ENCODE measurements around the gene SLC29A4. TPM values are rescaled to one million over a fixed set of nuclear protein-coding genes. Genes with fewer than 3 reads are reported as not detected.

SLC29A4 gene
- total and polyA plus RNA-seq, 2 of the 13 experiments (the other 11 are each of a cell fraction or from before 2014, with no cell fraction given) = 29.7 to 31.7 TPM

DNA sequence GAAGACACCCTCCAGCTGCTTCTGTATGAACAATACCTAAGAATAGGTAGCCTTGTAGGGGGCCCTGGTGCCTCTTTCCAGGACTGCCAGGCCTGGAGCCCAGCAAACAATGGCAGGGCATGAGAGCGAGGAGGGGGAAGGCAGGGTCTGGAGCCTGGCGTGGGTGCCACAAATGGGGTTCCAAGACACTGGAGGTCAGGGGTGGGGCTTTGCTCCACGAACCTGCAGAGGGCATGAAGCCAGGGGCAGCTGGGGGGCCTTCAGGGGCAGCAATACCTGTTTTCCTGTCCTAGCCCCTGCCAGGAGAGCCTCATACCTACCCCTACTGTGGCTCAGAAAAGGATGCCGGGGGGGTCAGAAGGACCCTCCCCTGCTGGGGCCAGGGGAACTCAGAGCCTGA, 61.6 kb downstream of the SLC29A4 start:
- Histone ChIP-seq H3K27ac (ENCODE audit: extremely low read length, insufficient read depth, low read length) (no peak overlapping the region), H3K4me2 (ENCODE audit: low read depth, low read length) (no peak overlapping the region), H3K4me1 (ENCODE audit: insufficient read depth, low read length) (no peaks in the 10 kb centered on the region), H3K36me3 (replicated peaks in 1 of 2; ENCODE audit: control insufficient read depth in 1 of 2, insufficient read depth in 2 of 2, low read length in 2 of 2) (peaks cover 23 to 36% of the 10 kb centered on the region in 2 experiments), H3K27me3 (ENCODE audit: control insufficient read depth in 1 of 2, insufficient read depth in 2 of 2, low read length in 2 of 2) (no peaks in the 10 kb centered on the region), H3K9me3 (ENCODE audit: low read length) (no peaks in the 10 kb centered on the region), H2AFZ (ENCODE audit: low read length) (no peak overlapping the region), H3K9ac (ENCODE audit: insufficient read depth, low read depth, low read length) (no peak overlapping the region), H4K20me1 (ENCODE audit: insufficient read depth, low read length) (peaks cover 5% of the 10 kb centered on the region; the same call in 1 of the 2 replicates), H3K4me3 (replicated peaks in 1 of 3; ENCODE audit: insufficient read depth in 1 of 3, low read depth in 2 of 3, low read length in 3 of 3) (no peak overlapping the region), H3K79me2 (ENCODE audit: insufficient read depth, low read length) (no peaks in the 10 kb centered on the region)
- DNase-seq (ENCODE audit: low spot score) (no peak), FAIRE-seq (no peak), ATAC-seq (no peak)
- intact Hi-C loops (cut with micrococcal nuclease; ENCODE audit: unreplicated experiment) = no loop called here
- in situ Hi-C loops (cut with HindIII; ENCODE audit: extremely low pct_ligation_motif_present, low pct_unique_long_range_greater_than_20kb) = no loop called here
- ChIA-PET POLR2A (no interaction called here), CTCF (ENCODE audit: low intra/inter-chr PET ratio, low total read pairs) (no interaction called here)
- 100% methylated on average over 2 of the region's 4 CpGs for WGBS (ENCODE audit: low lambda C conversion rate)
- TF ChIP-seq ZC3H4 (CRISPR knock-in tag; IDR thresholded peaks at IDR 0.05; ENCODE audit: borderline replicate concordance) (no peak), SOX5 (CRISPR knock-in tag; IDR thresholded peaks at IDR 0.05; ENCODE audit: borderline replicate concordance) (no peak), GZF1 (CRISPR knock-in tag; IDR thresholded peaks at IDR 0.05) (no peak), HDAC1 (CRISPR knock-in tag; IDR thresholded peaks at IDR 0.05) (no peak), REXO4 (CRISPR knock-in tag; IDR thresholded peaks at IDR 0.05; ENCODE audit: borderline replicate concordance) (no peak), SAFB2 (CRISPR knock-in tag; IDR thresholded peaks at IDR 0.05; ENCODE audit: borderline replicate concordance, low read depth) (no peak)
- TF ChIP-seq, protein P1, sequence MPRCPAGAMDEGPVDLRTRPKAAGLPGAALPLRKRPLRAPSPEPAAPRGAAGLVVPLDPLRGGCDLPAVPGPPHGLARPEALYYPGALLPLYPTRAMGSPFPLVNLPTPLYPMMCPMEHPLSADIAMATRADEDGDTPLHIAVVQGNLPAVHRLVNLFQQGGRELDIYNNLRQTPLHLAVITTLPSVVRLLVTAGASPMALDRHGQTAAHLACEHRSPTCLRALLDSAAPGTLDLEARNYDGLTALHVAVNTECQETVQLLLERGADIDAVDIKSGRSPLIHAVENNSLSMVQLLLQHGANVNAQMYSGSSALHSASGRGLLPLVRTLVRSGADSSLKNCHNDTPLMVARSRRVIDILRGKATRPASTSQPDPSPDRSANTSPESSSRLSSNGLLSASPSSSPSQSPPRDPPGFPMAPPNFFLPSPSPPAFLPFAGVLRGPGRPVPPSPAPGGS (CRISPR knock-in tag; IDR thresholded peaks at IDR 0.05) = no peak
- TF ChIP-seq, protein P2, sequence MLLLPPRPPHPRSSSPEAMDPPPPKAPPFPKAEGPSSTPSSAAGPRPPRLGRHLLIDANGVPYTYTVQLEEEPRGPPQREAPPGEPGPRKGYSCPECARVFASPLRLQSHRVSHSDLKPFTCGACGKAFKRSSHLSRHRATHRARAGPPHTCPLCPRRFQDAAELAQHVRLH (CRISPR knock-in tag; IDR thresholded peaks at IDR 0.05; ENCODE audit: borderline replicate concordance, low read depth) = no peak
- TF ChIP-seq, protein P3, sequence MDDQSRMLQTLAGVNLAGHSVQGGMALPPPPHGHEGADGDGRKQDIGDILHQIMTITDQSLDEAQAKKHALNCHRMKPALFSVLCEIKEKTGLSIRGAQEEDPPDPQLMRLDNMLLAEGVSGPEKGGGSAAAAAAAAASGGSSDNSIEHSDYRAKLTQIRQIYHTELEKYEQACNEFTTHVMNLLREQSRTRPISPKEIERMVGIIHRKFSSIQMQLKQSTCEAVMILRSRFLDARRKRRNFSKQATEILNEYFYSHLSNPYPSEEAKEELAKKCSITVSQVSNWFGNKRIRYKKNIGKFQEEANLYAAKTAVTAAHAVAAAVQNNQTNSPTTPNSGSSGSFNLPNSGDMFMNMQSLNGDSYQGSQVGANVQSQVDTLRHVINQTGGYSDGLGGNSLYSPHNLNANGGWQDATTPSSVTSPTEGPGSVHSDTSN (CRISPR knock-in tag; IDR thresholded peaks at IDR 0.05; ENCODE audit: borderline replicate concordance) = no peak
- TF ChIP-seq, protein P4, sequence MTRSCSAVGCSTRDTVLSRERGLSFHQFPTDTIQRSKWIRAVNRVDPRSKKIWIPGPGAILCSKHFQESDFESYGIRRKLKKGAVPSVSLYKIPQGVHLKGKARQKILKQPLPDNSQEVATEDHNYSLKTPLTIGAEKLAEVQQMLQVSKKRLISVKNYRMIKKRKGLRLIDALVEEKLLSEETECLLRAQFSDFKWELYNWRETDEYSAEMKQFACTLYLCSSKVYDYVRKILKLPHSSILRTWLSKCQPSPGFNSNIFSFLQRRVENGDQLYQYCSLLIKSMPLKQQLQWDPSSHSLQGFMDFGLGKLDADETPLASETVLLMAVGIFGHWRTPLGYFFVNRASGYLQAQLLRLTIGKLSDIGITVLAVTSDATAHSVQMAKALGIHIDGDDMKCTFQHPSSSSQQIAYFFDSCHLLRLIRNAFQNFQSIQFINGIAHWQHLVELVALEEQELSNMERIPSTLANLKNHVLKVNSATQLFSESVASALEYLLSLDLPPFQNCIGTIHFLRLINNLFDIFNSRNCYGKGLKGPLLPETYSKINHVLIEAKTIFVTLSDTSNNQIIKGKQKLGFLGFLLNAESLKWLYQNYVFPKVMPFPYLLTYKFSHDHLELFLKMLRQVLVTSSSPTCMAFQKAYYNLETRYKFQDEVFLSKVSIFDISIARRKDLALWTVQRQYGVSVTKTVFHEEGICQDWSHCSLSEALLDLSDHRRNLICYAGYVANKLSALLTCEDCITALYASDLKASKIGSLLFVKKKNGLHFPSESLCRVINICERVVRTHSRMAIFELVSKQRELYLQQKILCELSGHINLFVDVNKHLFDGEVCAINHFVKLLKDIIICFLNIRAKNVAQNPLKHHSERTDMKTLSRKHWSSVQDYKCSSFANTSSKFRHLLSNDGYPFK (CRISPR knock-in tag; IDR thresholded peaks at IDR 0.05; ENCODE audit: borderline replicate concordance) = no peak
- no TSS peak for BruUV-seq (replicated peaks)
